GM21576 (cell line): ENCODE measurements around the gene NEUROG3.
A peak's percentile ranks its signal among the peaks of the same experiment; 100 is the strongest.

ENCODE experiments used
- ATAC-seq: cut with Tn5 transposase; IDR thresholded peaks from one replicate; pipeline ENCODE4 v1.9.1; 2021; ENCODE audit warnings: mild to moderate bottlenecking, moderate library complexity; ENCODE audit not compliant: unreplicated experiment

Gene NEUROG3, protein sequence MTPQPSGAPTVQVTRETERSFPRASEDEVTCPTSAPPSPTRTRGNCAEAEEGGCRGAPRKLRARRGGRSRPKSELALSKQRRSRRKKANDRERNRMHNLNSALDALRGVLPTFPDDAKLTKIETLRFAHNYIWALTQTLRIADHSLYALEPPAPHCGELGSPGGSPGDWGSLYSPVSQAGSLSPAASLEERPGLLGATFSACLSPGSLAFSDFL

DNA sequence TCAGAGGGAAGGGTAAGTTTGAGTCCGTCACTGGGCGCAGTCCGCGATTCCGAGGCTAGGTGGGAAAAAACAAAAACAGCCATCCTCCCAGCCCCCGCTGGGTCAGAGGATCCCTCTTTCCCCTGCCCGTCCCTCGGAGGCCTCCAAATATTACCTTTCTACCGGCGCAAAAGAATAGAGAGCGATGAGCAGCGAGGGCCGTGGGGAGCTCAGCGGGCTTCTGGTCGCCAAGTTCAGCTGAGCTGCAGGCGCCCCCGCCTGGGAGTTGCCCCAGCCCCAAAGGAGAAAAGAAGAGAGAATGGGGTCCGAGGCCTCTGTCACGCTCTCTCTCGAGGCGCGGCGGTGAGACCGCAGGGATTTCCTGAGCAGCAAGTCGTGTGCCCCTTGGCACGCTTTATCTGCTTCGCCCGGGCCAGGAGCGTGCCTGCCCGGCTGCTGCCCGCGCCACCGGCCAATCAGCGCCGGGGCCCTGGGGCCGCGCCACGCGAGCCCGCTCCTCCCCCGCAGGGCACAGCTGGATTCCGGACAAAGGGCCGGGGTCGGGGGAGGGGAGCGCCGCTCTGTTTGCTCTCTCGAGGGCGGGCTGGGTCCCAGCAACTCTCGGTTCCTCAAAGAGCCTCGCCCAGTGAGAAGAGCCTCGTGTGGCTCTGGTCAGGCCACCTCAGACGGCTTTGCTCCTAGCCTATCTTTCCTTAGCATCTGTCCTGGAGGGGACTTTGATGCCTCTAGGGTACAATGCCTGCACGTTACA lies at the start of gene NEUROG3:
Gene NEUROG3 (minus strand): TSS at position 367 of the 751 bp plus-strand sequence. CDS start 379 bp downstream, outside the sequence.
- ATAC-seq, result peak; percentile 68

DNA sequence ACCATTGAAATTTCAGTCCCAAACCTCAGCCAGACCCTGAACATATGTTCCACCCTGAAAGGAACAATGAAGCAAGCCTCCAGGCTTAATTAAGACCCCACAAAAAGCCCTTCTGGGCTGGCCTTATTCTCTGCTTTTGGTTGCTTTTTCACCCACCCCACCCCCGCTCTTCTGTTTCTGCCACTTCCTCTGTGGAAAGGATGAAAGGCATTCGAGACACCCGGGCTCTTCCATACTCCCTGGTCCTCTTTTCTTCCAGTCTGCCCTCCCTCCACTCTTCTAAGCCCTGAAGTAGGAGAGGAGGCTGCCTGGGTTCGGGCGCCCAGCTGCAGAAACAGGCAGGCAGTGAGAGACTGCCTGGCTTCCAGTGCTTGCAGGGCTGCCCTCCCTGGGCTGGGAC lies 47.4 kb upstream of the NEUROG3 start:
- no peak for ATAC-seq

DNA sequence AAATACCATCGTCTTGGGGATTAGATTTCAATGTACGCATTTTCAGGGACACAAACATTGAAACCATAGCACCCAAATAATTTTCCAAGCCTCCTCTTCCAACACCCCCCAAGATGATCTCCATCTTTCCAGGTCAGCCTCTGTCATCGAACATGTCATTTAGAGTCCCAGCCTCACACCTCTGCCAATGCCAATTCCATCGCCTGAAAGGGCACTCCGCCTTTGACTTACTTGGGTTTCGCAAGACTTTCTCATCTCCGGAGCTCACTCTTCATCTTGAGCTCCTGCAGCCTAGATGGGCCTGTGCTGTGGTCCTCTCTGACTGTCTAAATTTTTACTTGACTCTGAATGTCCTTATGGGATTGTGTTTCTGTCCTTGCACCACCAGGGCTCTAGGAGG lies 46.4 kb upstream of the NEUROG3 start:
- no peak for ATAC-seq

DNA sequence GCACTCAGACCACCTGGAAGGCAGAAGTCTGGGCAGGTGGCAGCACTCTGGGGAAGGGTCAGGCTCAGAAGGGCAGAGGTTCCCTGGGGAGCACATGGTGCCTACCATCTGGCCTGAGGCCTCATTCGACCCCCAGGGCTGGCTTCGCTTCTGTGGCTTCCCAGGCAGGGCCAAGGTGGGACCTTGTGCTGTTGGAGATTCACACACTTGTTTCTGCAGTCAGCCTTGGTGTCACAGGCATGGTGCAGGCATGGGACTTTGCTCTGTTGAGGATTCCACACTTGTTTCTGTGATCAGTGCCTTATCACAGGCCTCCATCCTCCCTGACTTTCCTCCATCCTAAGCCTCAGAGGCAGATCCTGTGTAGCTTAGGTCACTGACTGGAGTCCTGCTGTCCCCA lies 45.5 kb upstream of the NEUROG3 start:
- no peak for ATAC-seq

DNA sequence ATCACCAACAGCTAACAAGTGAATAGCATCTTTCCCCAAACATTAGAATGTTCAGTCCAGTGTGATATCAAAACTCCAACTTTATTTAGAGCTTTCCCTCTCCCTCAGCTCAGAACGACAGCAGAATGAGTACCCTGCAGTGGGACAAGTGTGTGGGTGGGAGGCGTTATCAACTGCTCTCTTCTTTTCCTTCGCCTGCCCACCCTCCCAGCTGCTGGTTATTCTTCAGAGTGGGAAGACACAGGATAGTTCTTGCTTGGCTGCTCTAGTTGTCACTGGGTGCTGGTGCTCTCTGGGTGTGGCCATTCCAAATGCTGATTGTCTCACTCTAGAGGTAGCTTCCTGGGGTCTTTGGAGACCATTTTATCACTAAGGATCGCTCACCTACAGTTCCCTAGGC lies 43.1 kb upstream of the NEUROG3 start:
- ATAC-seq, result no peak

DNA sequence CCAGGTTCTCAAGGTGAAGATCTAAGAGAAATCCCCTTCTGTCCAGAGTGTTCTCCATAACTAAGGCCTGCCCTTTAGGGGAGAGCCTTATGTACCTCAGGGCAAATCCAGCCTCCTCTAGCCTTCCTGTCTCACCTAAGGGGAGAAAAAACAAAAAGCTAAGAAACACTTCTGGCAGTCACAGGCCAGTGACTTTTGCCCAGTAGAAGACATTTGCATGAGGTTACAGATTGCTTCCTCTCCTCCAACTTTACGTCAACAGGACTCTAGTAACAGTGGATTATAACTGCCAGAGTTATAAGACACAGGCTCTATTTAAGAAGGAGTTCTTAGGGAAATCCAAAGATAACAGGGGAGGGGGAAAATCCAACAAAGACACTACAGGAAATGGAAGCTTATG lies 40.9 kb upstream of the NEUROG3 start:
- no peak for ATAC-seq

DNA sequence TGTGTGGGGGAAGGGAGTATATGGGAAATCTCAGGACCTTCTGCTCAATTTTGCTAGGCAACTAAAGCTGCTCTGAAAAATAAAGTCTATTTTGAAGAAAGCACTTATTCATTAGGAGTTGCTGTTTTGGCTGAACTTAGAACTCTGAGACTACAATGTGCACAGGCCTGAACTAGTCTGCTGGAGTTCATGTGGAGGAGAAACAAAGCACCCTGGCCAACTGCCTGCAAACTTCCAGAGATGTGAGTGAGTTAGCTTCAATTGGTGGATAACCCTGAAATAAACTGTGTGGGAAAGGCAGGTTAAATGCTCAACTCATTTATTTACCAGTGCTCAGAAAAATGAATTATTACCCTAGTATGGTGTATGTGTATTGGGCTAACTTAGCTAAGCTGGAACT lies 39.5 kb upstream of the NEUROG3 start:
- ATAC-seq, result no peak

DNA sequence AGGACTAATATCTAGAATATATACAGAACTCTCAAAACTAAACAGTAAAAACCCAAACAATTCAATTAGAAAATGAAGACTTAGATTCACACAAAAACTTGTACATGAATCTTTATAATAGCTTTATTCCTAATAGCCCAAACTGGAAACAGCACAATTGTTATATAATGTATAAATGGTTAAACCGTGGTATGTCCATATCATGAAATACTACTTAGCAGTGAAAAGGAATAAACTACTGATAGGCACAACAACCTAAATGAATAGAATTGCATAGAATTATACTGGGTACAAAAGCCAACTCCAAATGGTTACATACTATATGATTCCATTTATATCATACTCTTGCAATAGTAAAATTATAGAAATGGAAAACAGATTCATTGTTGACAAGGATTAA lies 35.9 kb upstream of the NEUROG3 start:
- no peak for ATAC-seq

DNA sequence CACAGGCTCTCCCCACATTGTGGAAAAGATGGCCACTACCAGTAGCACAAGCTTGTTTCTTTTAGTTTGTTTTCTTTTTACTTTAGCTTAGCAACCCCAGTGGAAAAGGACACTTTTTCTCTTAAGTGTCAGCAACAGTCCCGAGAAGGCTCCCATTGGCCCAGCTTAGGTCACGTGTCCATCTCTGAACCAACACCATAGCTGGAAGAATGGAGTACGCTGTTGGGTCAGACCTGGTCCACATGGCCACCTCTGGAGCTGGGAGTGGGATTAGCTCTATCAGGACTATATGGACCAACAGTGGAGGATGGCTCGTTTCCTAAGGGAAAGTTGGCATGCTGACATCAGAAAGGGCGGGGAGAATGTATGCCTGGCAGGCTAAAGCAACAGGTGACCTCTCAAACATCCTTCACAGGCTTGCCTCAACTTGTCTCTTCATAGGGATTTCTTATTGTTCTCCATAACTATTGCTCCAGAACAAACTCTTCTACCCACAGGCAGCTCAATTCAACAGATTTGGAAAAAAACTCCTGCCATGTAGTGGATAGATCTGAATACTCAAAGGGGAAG lies 27.6 kb upstream of the NEUROG3 start:
- no peak for ATAC-seq

DNA sequence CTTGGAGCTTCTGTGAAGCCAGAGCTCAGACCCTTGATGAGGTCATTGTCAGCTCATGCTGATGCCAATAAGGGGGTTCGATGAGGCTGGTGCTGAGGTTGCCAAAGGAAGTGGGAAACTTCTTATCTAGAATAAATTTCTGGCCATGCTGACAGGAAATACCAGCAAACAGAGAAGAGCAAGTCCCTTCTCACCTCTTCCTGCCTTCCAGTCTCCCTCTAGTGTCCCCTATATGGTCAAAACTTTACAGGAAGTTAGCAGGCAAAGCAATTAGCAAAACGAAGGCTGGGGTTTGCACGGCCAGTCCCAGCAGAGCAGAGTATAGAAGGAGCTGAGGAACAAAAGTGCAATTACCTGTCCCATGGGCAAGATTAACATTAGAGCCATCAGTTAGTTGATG lies 15.1 kb upstream of the NEUROG3 start:
- no peak for ATAC-seq

DNA sequence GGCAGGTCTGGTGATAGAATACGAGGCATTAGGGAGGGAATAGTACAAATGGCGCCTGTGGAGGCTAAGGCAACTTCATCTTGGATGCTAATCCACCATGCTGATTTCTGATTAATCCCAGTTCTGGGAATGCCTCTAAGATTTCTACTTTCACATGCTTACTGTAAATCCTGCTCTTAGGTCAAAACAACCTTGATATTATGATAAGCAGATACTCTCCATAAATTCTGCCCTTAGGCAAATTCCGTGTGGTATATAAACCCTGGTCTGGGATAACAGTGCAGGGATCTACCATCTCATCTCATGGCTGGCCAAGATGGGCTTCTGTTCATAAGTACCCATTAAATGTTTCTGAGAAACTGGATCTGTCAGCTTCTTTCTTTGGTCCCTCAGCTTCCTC lies 11.4 kb upstream of the NEUROG3 start:
- ATAC-seq, result no peak

DNA sequence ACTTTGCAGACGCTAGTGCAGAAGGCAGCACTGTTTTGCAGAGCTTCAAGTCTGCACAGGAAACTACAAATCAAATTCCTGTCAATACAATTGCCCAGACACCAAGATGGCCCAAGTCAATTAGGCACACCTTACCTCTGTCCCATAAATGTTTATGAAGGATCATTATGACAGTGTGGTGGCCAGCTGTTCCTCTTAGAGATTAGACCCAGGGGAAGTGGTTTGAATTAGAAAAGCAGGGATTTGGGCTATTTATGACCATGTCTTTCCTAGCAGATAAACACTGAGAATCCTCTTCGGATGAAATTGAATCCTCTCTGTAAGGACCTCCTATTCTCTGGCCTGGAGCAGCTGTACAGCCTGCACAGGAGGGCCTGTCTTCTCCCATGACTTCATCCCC lies 9.9 kb upstream of the NEUROG3 start:
- no peak for ATAC-seq

DNA sequence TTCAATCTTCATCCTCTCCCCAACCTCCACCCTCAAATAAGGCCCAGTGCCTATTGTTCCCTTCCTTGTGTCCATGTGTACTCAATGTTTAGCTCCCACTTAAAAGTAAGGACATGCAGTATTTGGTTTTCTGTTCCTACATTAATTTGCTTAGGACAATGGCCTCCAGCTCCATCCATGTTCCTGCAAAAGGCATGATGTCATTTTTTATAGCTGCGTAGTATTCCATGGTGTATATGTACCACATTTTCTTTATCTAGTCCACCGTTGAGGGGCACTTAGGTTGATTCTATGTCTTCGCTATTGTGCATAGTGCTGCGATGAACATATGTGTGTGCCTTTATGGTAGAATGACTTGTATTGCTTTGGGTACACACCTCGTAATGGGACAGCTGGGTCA lies 7.2 kb upstream of the NEUROG3 start:
- no peak for ATAC-seq

DNA sequence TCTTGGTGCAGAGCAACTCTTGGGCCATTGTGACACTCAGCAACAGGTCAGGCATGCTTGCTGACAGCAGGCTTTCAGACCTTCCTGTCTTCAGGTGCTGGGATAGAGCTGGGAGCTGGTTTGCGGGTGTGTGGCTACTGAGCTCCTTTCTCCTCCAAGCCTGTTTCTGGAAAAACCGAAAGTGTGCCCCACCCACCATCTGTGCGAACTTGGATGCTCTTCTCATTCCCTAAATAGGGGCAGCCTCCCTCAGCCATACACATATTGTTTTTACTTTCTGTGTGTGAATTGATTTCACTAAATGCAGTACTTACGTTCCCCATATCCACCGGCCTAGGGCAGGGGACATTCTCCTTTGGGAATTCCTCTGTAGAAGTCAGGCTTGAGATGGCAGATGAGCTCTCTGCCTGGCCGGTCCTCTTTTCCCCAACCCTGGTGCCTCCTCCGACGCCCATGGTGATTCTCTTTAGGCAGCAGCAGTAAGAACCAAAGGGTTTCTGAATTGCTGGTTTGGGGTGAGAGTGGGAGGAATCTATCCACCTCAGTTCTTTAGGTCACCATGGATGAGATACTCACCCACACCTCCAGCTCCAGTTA lies 6.3 kb upstream of the NEUROG3 start:
- no peak for ATAC-seq

DNA sequence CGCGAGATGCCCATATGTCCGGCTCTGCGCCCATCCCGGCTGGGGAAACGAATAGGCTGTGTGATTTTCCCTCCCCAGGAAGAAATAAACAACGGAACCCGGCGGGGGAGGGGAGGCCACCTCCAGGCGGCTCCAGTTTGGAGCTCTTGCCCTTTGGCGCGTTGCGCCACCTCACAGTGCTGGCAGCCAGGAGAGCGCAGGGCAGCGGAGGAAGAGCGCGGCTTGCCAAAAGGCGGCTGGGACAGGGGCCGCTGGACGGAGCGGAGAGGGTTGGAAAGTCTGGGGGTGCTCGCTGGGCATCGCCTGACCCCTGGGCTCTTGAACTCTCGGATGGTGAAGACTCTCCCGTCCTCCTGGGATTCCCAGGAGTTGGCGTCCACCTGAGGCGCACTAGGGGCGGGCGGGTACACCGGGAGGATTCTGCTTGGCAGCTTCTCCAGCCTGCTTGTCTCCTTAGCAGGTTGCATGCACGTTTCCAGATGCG lies 5.3 kb upstream of the NEUROG3 start:
- ATAC-seq, result no peak

DNA sequence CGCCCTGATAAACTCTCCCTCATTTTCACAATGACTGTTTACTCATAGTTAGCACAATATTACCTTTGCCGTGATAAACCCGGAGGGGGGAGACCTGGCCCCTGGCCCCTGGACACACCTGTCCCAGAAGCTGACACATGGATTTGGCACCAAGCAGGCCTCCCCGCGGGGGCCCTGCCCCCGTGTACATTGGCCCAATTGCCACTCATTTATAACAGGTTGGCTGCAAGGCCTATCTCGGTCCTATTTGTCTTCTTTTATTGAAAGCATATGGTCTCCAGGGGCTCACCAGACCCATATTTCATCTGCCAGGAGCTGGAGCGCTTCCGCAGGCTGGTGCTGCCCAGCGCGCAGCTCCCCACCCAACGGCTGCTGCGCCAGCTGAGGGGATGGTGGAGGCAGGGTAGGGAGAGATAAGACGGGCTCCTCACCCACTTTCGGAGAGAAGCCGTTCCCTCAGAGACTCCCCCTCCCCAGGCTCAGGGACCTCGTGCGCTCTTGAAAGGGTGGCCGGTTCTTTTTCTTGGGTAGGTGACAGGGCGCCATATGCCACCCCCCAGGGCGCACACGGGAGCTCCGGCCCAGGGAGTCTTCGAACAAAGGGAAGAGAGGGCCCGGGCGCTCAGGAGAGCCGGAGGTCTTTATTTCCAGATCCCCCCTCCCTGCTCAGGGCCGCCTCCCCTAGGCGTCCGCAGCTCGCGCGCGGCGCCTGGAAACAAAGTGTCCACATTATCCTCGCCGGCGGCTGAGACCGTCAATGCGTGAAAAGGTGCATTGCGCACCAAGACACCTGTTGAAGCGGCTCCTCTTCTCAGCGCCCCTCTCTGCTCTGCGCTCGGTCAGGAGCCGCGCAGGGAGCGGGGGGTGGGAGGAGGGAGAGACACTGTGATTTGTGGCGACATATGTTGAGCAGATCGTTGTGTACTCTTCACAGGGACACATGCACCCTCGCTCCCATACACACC lies 4.3 kb upstream of the NEUROG3 start:
- no peak for ATAC-seq

DNA sequence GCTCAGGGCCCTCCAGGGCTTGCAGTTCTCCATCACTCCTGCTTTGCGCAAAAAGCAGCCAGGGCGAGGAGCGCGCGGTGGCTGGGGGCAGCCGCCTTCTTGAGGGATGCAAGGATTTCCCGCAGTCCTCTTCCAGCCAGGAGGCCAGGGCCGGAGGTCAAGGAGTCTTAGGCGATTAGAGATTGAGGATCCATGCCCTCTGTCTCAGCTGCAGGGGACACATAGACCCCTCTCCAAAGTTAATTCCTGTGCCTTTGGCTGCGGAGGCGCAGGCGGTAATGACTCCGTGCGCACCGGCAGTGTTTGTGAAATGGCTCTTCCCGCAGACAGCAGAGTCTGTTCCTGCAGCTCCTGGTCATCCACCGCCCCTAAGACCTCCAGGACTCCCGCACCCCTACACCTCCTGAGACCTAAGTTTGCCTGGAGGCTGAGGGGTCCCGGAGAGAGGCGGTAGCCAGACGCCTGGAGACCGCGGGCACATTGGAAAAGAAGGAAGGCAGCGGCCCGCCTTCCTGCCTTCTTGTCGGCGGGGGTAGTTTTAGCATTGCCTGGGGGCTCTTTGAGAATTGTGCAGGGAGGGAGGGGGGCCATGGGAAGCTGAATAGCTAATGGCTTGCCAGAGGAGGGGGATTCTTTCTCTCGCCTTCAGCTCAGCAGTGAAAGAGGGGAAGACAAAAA lies 3.3 kb upstream of the NEUROG3 start:
- ATAC-seq, result no peak

DNA sequence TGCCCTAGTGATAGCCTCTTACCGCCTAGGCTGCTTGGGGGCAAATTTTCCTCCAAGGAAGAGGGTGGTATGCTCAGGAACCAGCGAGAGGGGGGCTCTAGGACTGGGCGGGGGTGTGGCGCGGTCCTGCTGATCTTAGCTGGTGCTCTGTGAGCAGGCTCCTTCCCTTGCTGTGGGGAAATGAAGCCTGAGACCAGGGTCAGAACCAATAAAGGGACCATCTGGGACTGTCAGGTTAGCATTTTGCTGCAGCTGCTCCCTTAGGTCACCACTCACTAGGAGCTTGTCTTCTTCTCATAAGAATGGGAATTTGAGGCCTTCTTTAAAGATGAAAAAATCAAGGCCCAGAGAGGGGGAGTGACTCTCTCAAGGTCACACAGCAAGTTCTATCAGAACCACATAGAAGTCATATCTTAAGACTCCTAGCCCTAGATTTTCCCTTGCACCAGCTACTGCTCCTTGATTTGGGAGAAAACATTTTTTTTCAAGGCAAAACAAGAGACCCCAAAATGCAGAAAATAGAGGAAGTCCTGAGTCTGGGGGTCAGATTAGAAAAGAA lies 2.0 kb upstream of the NEUROG3 start:
- no peak for ATAC-seq

DNA sequence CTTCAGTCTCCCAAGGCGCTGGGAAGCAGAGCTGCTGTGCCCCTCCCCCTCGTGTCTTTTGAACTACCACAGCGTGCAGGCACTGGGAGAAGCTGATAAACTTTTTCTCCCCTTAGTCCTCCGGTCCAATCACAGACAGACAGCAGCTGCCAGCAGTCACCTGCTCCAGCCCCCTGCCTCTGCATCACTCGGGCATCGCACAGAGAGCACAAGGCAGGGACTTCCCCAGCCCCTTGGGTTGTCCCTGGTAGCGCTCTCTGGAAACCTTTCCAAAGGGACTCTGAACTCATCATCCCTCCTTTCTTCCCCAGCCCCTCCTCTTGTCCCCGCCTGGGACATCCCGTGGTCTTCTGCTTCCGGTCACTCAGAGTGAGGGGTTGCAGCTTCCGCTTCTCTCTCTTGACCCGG lies 1.4 kb upstream of the NEUROG3 start:
- no peak for ATAC-seq
